ENCODE data around the gene KCNIP3.

Gene KCNIP3

DNA sequence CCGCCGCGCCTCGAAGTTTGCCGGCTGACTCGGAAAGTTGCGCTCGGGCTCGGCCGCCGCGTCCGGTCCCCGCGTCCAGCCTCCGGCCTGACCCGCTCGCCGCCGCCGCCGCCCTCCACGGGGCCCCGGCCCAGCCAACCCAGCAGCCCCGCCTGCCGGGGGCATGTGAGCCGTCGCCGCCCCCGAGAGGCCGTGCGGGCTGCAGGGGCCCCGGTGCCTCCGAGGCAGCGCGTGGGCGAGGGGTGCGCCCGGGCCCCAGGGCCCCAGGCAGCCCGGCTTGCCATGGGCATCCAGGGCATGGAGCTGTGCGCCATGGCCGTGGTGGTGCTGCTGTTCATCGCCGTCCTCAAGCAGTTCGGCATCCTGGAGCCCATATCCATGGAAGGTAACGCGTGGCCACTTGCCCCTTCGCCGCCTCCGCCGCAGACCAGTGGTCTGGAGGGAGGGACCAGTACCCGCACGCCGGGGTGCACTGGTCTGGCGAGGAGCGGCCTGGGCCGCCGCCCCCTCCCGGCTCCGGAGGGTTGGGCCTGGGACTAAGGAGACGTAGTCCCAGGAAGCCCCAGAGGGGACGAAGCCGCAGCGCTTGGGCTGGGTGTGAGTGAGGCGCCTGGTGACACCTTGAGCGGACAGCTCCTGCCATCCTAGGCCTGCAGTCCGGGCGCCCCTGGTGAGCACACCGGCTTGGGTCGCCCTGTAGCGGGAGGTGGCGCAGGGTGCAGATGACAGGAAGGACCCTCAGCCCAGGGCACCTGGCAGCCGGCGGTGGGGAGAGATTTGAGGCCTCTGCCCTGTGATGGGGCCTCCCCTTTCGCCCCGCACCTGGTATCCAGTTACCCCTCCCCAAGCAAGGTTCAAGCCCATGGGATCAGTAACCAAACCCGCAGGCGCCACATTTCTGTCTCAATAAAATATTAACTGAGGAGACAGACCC, 49.9 kb downstream of the KCNIP3 start:
- H2AK5ac ChIP-seq (ENCODE audit: low read depth, low read length), result peak overlapping the region; percentile 0
- no CpG with 5 or more reads among the region's 78 CpGs for WGBS, 2 donors (ENCODE audit: extremely low coverage in 2 of 2, insufficient read length in 2 of 2, insufficient replicate concordance in 1 of 2)
- H3K4ac ChIP-seq (ENCODE audit: low read length), result no peak overlapping the region
- no peak overlapping the region for H3K14ac ChIP-seq (ENCODE audit: low read length)
- no peak overlapping the region for H2BK5ac ChIP-seq (ENCODE audit: low read length)
- H4K91ac ChIP-seq (ENCODE audit: low read depth, low read length, poor library complexity), result no peak overlapping the region
- no peaks in the 10 kb centered on the region for H3K79me1 ChIP-seq (ENCODE audit: low read depth, low read length)
- H3K27ac ChIP-seq (replicated peaks; ENCODE audit: low read length), result no peak overlapping the region
- H2BK120ac ChIP-seq (ENCODE audit: low read depth, low read length), result no peak overlapping the region
- H3K4me3 ChIP-seq (ENCODE audit: low read length in 2 of 2), result peak overlapping the region; percentile 48 to 81
- peaks cover 3 to 9% of the 10 kb centered on the region in 2 donors for H3K4me1 ChIP-seq (ENCODE audit: control insufficient read depth in 2 of 2, insufficient read depth in 1 of 2, low read depth in 1 of 2, low read length in 2 of 2)
- H3K27me3 ChIP-seq (ENCODE audit: control insufficient read depth in 3 of 3, insufficient read depth in 3 of 3, low read depth in 1 of 3, low read length in 3 of 3), result peaks cover 7 to 79% (median 37%) of the 10 kb centered on the region in 3 experiments
- H3K18ac ChIP-seq (ENCODE audit: low read length), result peak overlapping the region; percentile 84
- no peak overlapping the region for H2BK15ac ChIP-seq (ENCODE audit: low read length)
- DNase-seq (ENCODE audit: low spot score), result peak; percentile 20
- no peaks in the 10 kb centered on the region for H3K36me3 ChIP-seq (replicated peaks in 1 of 2; ENCODE audit: control insufficient read depth in 2 of 2, insufficient read depth in 2 of 2, low read length in 2 of 2)
- H3K4me2 ChIP-seq (ENCODE audit: insufficient read depth, low read length, poor library complexity, severe bottlenecking), result peak overlapping the region; percentile 90
- H2BK12ac ChIP-seq (ENCODE audit: low read length), result no peak overlapping the region
- H3K23ac ChIP-seq (ENCODE audit: low read depth, low read length, poor library complexity), result peak overlapping the region; percentile 82
- no peaks in the 10 kb centered on the region for H3K9me3 ChIP-seq (replicated peaks in 1 of 2; ENCODE audit: control insufficient read depth in 2 of 2, insufficient read depth in 1 of 2, low read depth in 1 of 2, low read length in 2 of 2)
- H2AFZ ChIP-seq (ENCODE audit: low read length), result peak overlapping the region; percentile 82
- peak overlapping the region; percentile 79 for H4K8ac ChIP-seq (ENCODE audit: low read depth, low read length)
- H3K9ac ChIP-seq (ENCODE audit: low read depth, low read length, poor library complexity), result peak overlapping the region; percentile 86

DNA sequence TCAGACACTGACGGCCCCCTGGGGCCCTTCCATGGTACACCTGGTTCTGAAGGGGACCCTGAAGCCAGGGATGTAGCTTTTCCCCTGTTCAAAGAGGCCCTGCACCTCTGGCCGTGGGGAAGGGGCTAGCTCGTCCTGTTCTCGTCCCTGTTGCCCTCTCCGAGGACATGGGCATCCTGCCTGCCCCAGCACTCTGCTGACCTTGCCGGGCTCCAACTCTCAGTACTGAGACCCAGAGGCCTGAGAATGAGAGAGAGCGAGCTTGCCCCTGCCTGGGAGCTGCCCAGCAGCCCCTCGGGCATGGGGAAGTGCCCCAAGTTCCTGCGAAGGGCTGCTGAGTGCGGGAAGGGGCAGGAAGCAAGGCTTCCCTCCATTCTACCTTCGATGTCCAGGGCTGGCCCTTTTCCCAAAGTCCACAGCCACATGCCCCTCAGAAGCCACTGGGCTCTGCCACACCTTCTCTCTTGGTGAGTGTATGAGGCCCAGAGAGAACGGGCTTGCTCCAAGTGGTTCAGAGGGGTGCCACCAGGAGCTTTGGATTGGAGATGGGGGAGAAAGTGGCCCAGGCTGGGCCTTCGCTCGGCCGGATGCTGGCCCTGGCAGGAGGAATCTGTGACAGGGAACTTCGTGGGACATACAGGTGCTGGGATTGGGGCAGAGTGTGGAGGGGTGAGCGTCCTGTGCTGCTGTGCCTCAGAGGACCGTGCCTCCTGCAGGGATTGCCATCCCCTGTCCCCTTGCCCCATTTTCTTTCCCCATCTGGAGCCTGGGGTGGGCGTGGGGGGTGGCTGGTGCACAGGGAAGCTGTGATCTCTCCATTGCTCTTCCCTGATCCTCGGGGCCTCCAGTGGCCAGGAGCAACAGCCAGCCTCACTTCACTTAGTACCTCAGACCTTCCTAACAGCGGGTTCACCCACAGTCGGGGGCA, 50.8 kb downstream of the KCNIP3 start:
- no peak for DNase-seq (ENCODE audit: low spot score)
- WGBS, 2 donors (ENCODE audit: extremely low coverage in 2 of 2, insufficient read length in 2 of 2, insufficient replicate concordance in 1 of 2), result no CpG with 5 or more reads among the region's 22 CpGs
- H3K18ac ChIP-seq (ENCODE audit: low read length), result no peak overlapping the region
- H3K4me1 ChIP-seq (ENCODE audit: control insufficient read depth in 2 of 2, insufficient read depth in 1 of 2, low read depth in 1 of 2, low read length in 2 of 2), result peaks cover 3 to 9% of the 10 kb centered on the region in 2 donors
- H2BK5ac ChIP-seq (ENCODE audit: low read length), result no peak overlapping the region
- H3K79me1 ChIP-seq (ENCODE audit: low read depth, low read length), result no peaks in the 10 kb centered on the region
- H3K9me3 ChIP-seq (replicated peaks in 1 of 2; ENCODE audit: control insufficient read depth in 2 of 2, insufficient read depth in 1 of 2, low read depth in 1 of 2, low read length in 2 of 2), result no peaks in the 10 kb centered on the region
- H2AK5ac ChIP-seq (ENCODE audit: low read depth, low read length), result peak overlapping the region; percentile 0
- H3K27me3 ChIP-seq (ENCODE audit: control insufficient read depth in 3 of 3, insufficient read depth in 3 of 3, low read depth in 1 of 3, low read length in 3 of 3), result peaks cover 5 to 71% (median 37%) of the 10 kb centered on the region in 3 experiments
- no peak overlapping the region for H4K91ac ChIP-seq (ENCODE audit: low read depth, low read length, poor library complexity)
- H4K8ac ChIP-seq (ENCODE audit: low read depth, low read length), result no peak overlapping the region
- no peak overlapping the region for H2BK12ac ChIP-seq (ENCODE audit: low read length)
- no peak overlapping the region for H2BK120ac ChIP-seq (ENCODE audit: low read depth, low read length)
- no peak overlapping the region for H3K4me2 ChIP-seq (ENCODE audit: insufficient read depth, low read length, poor library complexity, severe bottlenecking)
- no peak overlapping the region for H3K27ac ChIP-seq (replicated peaks; ENCODE audit: low read length)
- H3K23ac ChIP-seq (ENCODE audit: low read depth, low read length, poor library complexity), result no peak overlapping the region
- H2BK15ac ChIP-seq (ENCODE audit: low read length), result no peak overlapping the region
- H3K4me3 ChIP-seq (ENCODE audit: low read length in 2 of 2), result no peak overlapping the region
- no peaks in the 10 kb centered on the region for H3K36me3 ChIP-seq (replicated peaks in 1 of 2; ENCODE audit: control insufficient read depth in 2 of 2, insufficient read depth in 2 of 2, low read length in 2 of 2)
- H2AFZ ChIP-seq (ENCODE audit: low read length), result no peak overlapping the region
- no peak overlapping the region for H3K14ac ChIP-seq (ENCODE audit: low read length)
- peak overlapping the region; percentile 15 for H3K9ac ChIP-seq (ENCODE audit: low read depth, low read length, poor library complexity)
- H3K4ac ChIP-seq (ENCODE audit: low read length), result no peak overlapping the region

DNA sequence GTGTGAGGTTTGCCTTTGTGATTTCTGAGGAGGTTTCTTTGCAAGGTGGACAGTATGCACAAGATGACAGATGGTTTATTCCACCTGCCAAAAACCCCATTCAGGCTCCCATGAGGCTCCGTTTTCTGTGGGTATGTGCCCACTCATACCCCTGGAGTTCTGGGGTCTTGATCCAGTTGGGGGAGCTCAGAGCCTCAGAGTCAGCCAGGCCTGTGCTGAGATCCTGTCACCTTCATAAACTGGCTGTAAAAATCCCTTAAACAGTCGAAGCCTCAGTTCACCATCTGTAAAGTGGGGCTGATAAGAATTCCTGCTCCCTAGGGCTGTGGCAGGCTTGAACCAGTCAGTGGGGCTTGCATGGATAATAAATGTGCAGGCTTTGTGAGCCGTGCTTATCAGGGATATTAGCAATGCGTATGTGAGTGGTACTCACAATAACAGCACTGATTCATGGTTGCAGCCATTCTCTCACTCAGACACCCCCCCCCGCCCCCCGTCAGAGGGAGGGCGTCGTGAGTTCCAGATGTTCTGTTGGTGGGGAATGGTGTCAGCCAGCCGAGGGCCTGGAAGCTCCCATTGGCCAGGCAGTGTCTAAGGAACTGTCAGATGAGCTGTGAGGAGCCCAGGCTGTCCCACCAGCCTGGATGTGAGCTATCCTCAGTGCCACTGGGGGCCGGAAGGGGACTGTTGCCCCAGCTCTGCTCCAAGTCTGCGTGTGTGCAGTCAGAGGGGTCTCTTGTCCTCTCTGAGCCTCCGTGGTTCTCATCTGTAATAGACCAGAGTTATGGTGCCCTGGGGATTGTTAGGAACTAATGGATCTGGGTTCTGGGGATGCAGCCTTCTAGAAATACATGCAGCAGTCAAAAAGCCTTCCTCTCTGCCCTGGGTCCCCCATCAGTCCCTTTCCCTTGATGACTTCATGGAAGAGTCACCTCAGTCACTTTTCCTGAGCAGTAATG, 51.7 kb downstream of the KCNIP3 start:
- Histone ChIP-seq H3K4ac (ENCODE audit: low read length) (no peak overlapping the region), H3K23ac (ENCODE audit: low read depth, low read length, poor library complexity) (no peak overlapping the region), H2BK15ac (ENCODE audit: low read length) (no peak overlapping the region), H3K4me3 (ENCODE audit: low read length in 2 of 2) (no peak overlapping the region), H3K9ac (ENCODE audit: low read depth, low read length, poor library complexity) (no peak overlapping the region), H4K91ac (ENCODE audit: low read depth, low read length, poor library complexity) (no peak overlapping the region), H3K4me2 (ENCODE audit: insufficient read depth, low read length, poor library complexity, severe bottlenecking) (no peak overlapping the region), H2AK5ac (ENCODE audit: low read depth, low read length) (no peak overlapping the region), H3K14ac (ENCODE audit: low read length) (no peak overlapping the region), H3K27me3 (ENCODE audit: control insufficient read depth in 3 of 3, insufficient read depth in 3 of 3, low read depth in 1 of 3, low read length in 3 of 3) (peaks cover 5 to 61% (median 37%) of the 10 kb centered on the region in 3 experiments), H3K4me1 (ENCODE audit: control insufficient read depth in 2 of 2, insufficient read depth in 1 of 2, low read depth in 1 of 2, low read length in 2 of 2) (peaks cover 3 to 9% of the 10 kb centered on the region in 2 donors), H3K79me1 (ENCODE audit: low read depth, low read length) (no peaks in the 10 kb centered on the region), H3K18ac (ENCODE audit: low read length) (no peak overlapping the region), H3K27ac (replicated peaks; ENCODE audit: low read length) (no peak overlapping the region), H2BK5ac (ENCODE audit: low read length) (no peak overlapping the region), H3K9me3 (replicated peaks in 1 of 2; ENCODE audit: control insufficient read depth in 2 of 2, insufficient read depth in 1 of 2, low read depth in 1 of 2, low read length in 2 of 2) (no peaks in the 10 kb centered on the region), H2AFZ (ENCODE audit: low read length) (no peak overlapping the region), H3K36me3 (replicated peaks in 1 of 2; ENCODE audit: control insufficient read depth in 2 of 2, insufficient read depth in 2 of 2, low read length in 2 of 2) (no peaks in the 10 kb centered on the region), H2BK12ac (ENCODE audit: low read length) (no peak overlapping the region), H4K8ac (ENCODE audit: low read depth, low read length) (no peak overlapping the region), H2BK120ac (ENCODE audit: low read depth, low read length) (no peak overlapping the region)
- no CpG with 5 or more reads among the region's 12 CpGs for WGBS, 2 donors (ENCODE audit: extremely low coverage in 2 of 2, insufficient read length in 2 of 2, insufficient replicate concordance in 1 of 2)
- DNase-seq (ENCODE audit: low spot score), result no peak

All from neuronal stem cell (in vitro differentiated cells).